ENCODE measurements around the gene KAT5.

DNA sequence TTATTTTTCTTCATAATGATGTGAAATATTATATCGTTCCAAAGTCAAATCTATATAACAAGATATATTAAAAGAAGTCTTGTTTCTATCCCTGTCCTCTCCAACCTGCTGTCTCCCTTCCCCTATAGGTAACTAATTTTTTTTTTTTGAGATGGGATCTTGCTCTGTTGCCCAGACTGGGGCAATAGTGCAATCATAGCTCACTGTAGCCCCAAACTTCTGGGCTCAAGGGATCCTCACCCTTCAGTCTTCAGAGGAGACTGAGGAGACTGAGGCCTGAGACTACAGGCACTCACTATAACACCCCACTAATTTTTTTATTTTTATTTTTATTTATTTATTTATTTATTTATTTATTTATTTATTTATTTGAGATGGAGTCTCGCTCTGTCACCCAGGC is 39.1 kb upstream of the KAT5 start:
- TF ChIP-seq, protein P1, sequence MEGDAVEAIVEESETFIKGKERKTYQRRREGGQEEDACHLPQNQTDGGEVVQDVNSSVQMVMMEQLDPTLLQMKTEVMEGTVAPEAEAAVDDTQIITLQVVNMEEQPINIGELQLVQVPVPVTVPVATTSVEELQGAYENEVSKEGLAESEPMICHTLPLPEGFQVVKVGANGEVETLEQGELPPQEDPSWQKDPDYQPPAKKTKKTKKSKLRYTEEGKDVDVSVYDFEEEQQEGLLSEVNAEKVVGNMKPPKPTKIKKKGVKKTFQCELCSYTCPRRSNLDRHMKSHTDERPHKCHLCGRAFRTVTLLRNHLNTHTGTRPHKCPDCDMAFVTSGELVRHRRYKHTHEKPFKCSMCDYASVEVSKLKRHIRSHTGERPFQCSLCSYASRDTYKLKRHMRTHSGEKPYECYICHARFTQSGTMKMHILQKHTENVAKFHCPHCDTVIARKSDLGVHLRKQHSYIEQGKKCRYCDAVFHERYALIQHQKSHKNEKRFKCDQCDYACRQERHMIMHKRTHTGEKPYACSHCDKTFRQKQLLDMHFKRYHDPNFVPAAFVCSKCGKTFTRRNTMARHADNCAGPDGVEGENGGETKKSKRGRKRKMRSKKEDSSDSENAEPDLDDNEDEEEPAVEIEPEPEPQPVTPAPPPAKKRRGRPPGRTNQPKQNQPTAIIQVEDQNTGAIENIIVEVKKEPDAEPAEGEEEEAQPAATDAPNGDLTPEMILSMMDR (IDR thresholded peaks at IDR 0.05; ENCODE audit: extremely low read depth in 1 of 2, insufficient read depth in 1 of 2, low read depth in 1 of 2, low read length in 2 of 2), result no peak
- no peak for TF ChIP-seq POLR2AphosphoS5 (IDR thresholded peaks at IDR 0.05; ENCODE audit: insufficient read depth, low read depth, low read length)
- TF ChIP-seq POLR2A (IDR thresholded peaks at IDR 0.05; ENCODE audit: low read depth, low read length), result no peak
- TF ChIP-seq EZH2 (IDR thresholded peaks at IDR 0.05; ENCODE audit: borderline replicate concordance, low read depth, low read length, severe bottlenecking), result no peak
- TF ChIP-seq JUN (IDR thresholded peaks at IDR 0.05; ENCODE audit: borderline replicate concordance, insufficient read depth, insufficient read length, low read depth), result no peak
- no peak for TF ChIP-seq FOS (IDR thresholded peaks at IDR 0.05; ENCODE audit: borderline replicate concordance, insufficient read depth, low read length)
- TF ChIP-seq GATA2 (IDR thresholded peaks at IDR 0.05; ENCODE audit: insufficient read depth, insufficient read length, low read depth, low read length), result no peak
- no peak for TF ChIP-seq MYC (IDR thresholded peaks at IDR 0.05; ENCODE audit: low read depth, low read length)

Data from endothelial cell of umbilical vein (primary cell).